CD14-positive monocyte (primary cell): Measurements from ENCODE around the gene VPS26B. TPM values are rescaled to one million over a fixed set of nuclear protein-coding genes. Genes with fewer than 3 reads are reported as not detected.

ENCODE experiments used
- DNase-seq, 3 donors: peaks; one replicate each; pipeline ENCODE4 v3.0.0-alpha.2; 2011 to 2022
- H2AFZ ChIP-seq: 2 replicates; pipeline ENCODE4 v1.6.0; 2012; ENCODE audit warnings: mild to moderate bottlenecking, low read depth, low read length, inconsistent platforms; ENCODE audit not compliant: insufficient read depth, poor library complexity, severe bottlenecking
- H3K27ac ChIP-seq, 2 donors: 1 replicate in 1 of 2; 2 replicates in 1 of 2; pipeline ENCODE4 v1.5.1; 2012 to 2013; ENCODE audit warnings: low read length in 2 of 2, control low read depth in 1 of 2, inconsistent platforms in 1 of 2, low read depth in 1 of 2, mild to moderate bottlenecking in 1 of 2
- H3K27me3 ChIP-seq, 2 donors: one replicate each; pipeline versions ENCODE4 v1.6.0 to v1.6.1; 2011 to 2013; ENCODE audit warnings: low read length in 2 of 2; ENCODE audit not compliant: control insufficient read depth in 2 of 2, insufficient read depth in 2 of 2
- H3K36me3 ChIP-seq, 2 donors: replicated peaks in 1 of 2; 1 replicate in 1 of 2; 2 replicates in 1 of 2; pipeline versions ENCODE4 v1.5.1 to v1.6.1; 2012 to 2013; ENCODE audit warnings: low read length in 2 of 2, control low read depth in 1 of 2, inconsistent platforms in 1 of 2, mild to moderate bottlenecking in 1 of 2; ENCODE audit not compliant: insufficient read depth in 2 of 2, control insufficient read depth in 1 of 2
- H3K4me1 ChIP-seq, 2 donors: 1 replicate in 1 of 2; 2 replicates in 1 of 2; pipeline versions ENCODE4 v1.5.1 to v1.6.1; 2012 to 2013; ENCODE audit warnings: low read length in 2 of 2, control low read depth in 1 of 2, inconsistent platforms in 1 of 2, mild to moderate bottlenecking in 1 of 2, moderate library complexity in 1 of 2; ENCODE audit not compliant: insufficient read depth in 2 of 2, control insufficient read depth in 1 of 2
- H3K4me2 ChIP-seq: replicated peaks from 2 replicates; pipeline ENCODE3; 2012; ENCODE audit warnings: low read length, moderate library complexity, mild to moderate bottlenecking; ENCODE audit not compliant: poor library complexity, severe bottlenecking; ENCODE audit errors: extremely low read depth
- H3K4me3 ChIP-seq, 3 experiments: fragments of 200-600 bp in 1 of 3; sonication (generic) in 1 of 3; replicated peaks in 1 of 3; 1 replicate in 2 of 3; 2 replicates in 1 of 3; pipeline ENCODE4 v1.5.1; 2011 to 2013; ENCODE audit warnings: low read length in 3 of 3, mild to moderate bottlenecking in 3 of 3, control low read depth in 2 of 3, low read depth in 2 of 3, inconsistent platforms in 1 of 3, moderate library complexity in 1 of 3
- H3K79me2 ChIP-seq: 2 replicates; pipeline ENCODE4 v1.6.0; 2012; ENCODE audit warnings: mild to moderate bottlenecking, control low read depth, inconsistent platforms, low read length, moderate library complexity; ENCODE audit not compliant: insufficient read depth
- H3K9ac ChIP-seq: 2 replicates; pipeline ENCODE4 v1.6.0; 2017; ENCODE audit warnings: low read length, mild to moderate bottlenecking; ENCODE audit not compliant: insufficient read depth, poor library complexity, severe bottlenecking
- H3K9me3 ChIP-seq, 2 donors: replicated peaks in 1 of 2; 1 replicate in 1 of 2; 2 replicates in 1 of 2; pipeline versions ENCODE4 v1.5.1 to v1.6.1; 2012 to 2013; ENCODE audit warnings: low read length in 2 of 2, control low read depth in 1 of 2; ENCODE audit not compliant: control insufficient read depth in 1 of 2, insufficient read depth in 1 of 2
- H4K20me1 ChIP-seq: 2 replicates; pipeline ENCODE4 v1.6.0; 2012; ENCODE audit warnings: mild to moderate bottlenecking, low read length, control low read depth, moderate library complexity; ENCODE audit not compliant: insufficient read depth
- H3K27ac Mint-ChIP-seq, 7 donors: one replicate each; pipeline ENCODE4 v1.8.0; 2020; ENCODE audit warnings: mild to moderate bottlenecking in 7 of 7, mixed read lengths in 7 of 7, moderate library complexity in 6 of 7, inconsistent platforms in 2 of 7
- H3K27me3 Mint-ChIP-seq, 3 donors: one replicate each; pipeline ENCODE4 v1.8.0; 2021 to 2022; ENCODE audit warnings: low read depth in 3 of 3, mild to moderate bottlenecking in 3 of 3, mixed read lengths in 3 of 3, moderate library complexity in 3 of 3, inconsistent platforms in 1 of 3
- H3K36me3 Mint-ChIP-seq, 2 donors: one replicate each; pipeline ENCODE4 v1.8.0; 2020; ENCODE audit warnings: mixed read lengths in 2 of 2, inconsistent platforms in 1 of 2, mild to moderate bottlenecking in 1 of 2
- H3K4me1 Mint-ChIP-seq: one replicate; pipeline ENCODE4 v1.8.0; 2020; ENCODE audit warnings: mild to moderate bottlenecking, mixed read lengths
- H3K4me3 Mint-ChIP-seq, 2 donors: one replicate each; pipeline ENCODE4 v1.8.0; 2020; ENCODE audit warnings: mild to moderate bottlenecking in 2 of 2, mixed read lengths in 2 of 2, moderate library complexity in 1 of 2
- H3K9me3 Mint-ChIP-seq, 7 donors: one replicate each; pipeline ENCODE4 v1.8.0; 2020 to 2022; ENCODE audit warnings: mixed read lengths in 7 of 7, mild to moderate bottlenecking in 6 of 7, moderate library complexity in 6 of 7, inconsistent platforms in 2 of 7
- CTCF ChIP-seq: fragments of 200-600 bp; IDR thresholded peaks from one replicate; pipeline ENCODE4 v1.8.0; 2022; ENCODE audit warnings: antibody characterized with exemption, mild to moderate bottlenecking
- WGBS: methylation state at CpG from one replicate; pipeline ENCODE4 v1.1.5; 2013; ENCODE audit warnings: missing lambda C conversion rate; ENCODE audit not compliant: insufficient coverage; 5-methylcytosine and 5-hydroxymethylcytosine counted together
- intact Hi-C, 2 donors: fragments of 100-400 bp; cut with micrococcal nuclease; formaldehyde crosslinking; loops; one replicate each; pipeline versions ENCODE4 v1.15.0 to v1.15.1; 2023
- polyA plus RNA-seq, 3 donors: library from polyadenylated mRNA; depleted of rRNA in 1 of 3; unstranded in 2 of 3; stranded (reverse) in 1 of 3; fragments of 300-500 nt in 2 of 3; fragments of >200 nt in 1 of 3; fragmentation: Illumina TruSeq in 2 of 3; gene quantifications; 1 replicate in 2 of 3; 2 replicates in 1 of 3; pipeline ENCODE4 v1.2.3, GENCODE V29; 2012 to 2021

VPS26B gene
- polyA plus RNA-seq, 3 donors, result 30.4 to 38.4 (median 34.3) TPM

GRCh38 chr11:134200688-134201087 is 23.8 kb upstream of the VPS26B start:
- H3K27me3 ChIP-seq, result no peaks in the 10 kb centered on the region
- intact Hi-C loops, result no loop called here
- no peak overlapping the region for H3K4me3 ChIP-seq
- no peaks in the 10 kb centered on the region for H4K20me1 ChIP-seq
- H3K9ac ChIP-seq, result no peak overlapping the region
- no peaks in the 10 kb centered on the region for H3K79me2 ChIP-seq
- no peaks in the 10 kb centered on the region for H3K4me1 ChIP-seq
- H2AFZ ChIP-seq, result no peak overlapping the region
- H3K36me3 ChIP-seq, result peaks cover 58 to 77% of the 10 kb centered on the region in 2 donors
- H3K4me3 Mint-ChIP-seq, result no peak overlapping the region
- H3K36me3 Mint-ChIP-seq, result peaks cover 83 to 87% of the 10 kb centered on the region in 2 donors
- H3K9me3 ChIP-seq, result no peaks in the 10 kb centered on the region
- H3K4me2 ChIP-seq, result no peak overlapping the region
- H3K4me1 Mint-ChIP-seq, result no peaks in the 10 kb centered on the region
- no peak for DNase-seq
- H3K27ac ChIP-seq, result no peak overlapping the region
- no peak overlapping the region for H3K27ac Mint-ChIP-seq
- TF ChIP-seq CTCF, result no peak
- no peaks in the 10 kb centered on the region for H3K9me3 Mint-ChIP-seq
- 100% methylated on average over 2 of the region's 6 CpGs for WGBS
- peaks cover 0 to 2% (median 0%) of the 10 kb centered on the region in 3 donors for H3K27me3 Mint-ChIP-seq

- DNase-seq, result no peak
- WGBS, result no CpG with 5 or more reads among the region's 4 CpGs
- no peak for TF ChIP-seq CTCF
- H3K4me3 Mint-ChIP-seq, result no peak overlapping the region
- H3K4me1 Mint-ChIP-seq, result no peaks in the 10 kb centered on the region
- H3K36me3 Mint-ChIP-seq, result peaks cover 78 to 80% of the 10 kb centered on the region in 2 donors
- H3K4me3 ChIP-seq, result no peak overlapping the region
- no peak overlapping the region for H3K27ac ChIP-seq
- H3K9me3 Mint-ChIP-seq, result peaks cover 0 to 1% (median 0%) of the 10 kb centered on the region in 7 donors
- intact Hi-C loops, result no loop called here
- no peaks in the 10 kb centered on the region for H3K4me1 ChIP-seq
- H3K9ac ChIP-seq, result no peak overlapping the region
- no peaks in the 10 kb centered on the region for H3K27me3 Mint-ChIP-seq
- no peak overlapping the region for H2AFZ ChIP-seq
- H3K36me3 ChIP-seq, result peaks cover 70 to 87% of the 10 kb centered on the region in 2 donors
- H3K27me3 ChIP-seq, result no peaks in the 10 kb centered on the region
- H3K9me3 ChIP-seq, result no peaks in the 10 kb centered on the region
- no peak overlapping the region for H3K4me2 ChIP-seq
- no peaks in the 10 kb centered on the region for H4K20me1 ChIP-seq
- H3K79me2 ChIP-seq, result no peaks in the 10 kb centered on the region
- H3K27ac Mint-ChIP-seq, result no peak overlapping the region
These were observed 21.8 kb upstream of the VPS26B start for GRCh38 chr11:134202661-134203060.
